Spinal cord (tissue), 10 donors: Measurements from ENCODE around the gene TTC39B. TPM values are rescaled to one million over a fixed set of nuclear protein-coding genes. Genes with fewer than 3 reads are reported as not detected.

Experiments used
- DNase-seq, 6 donors: peaks; one replicate each; pipeline versions ENCODE4 v3.0.0 to v3.0.0-alpha.2; 2013 to 2015; ENCODE audit warnings: low spot score in 6 of 6, low read depth in 4 of 6
- H3K27ac ChIP-seq: one replicate; pipeline ENCODE4 v1.5.1; 2013; ENCODE audit warnings: low read depth, low read length, control low read depth
- H3K27me3 ChIP-seq: one replicate; pipeline ENCODE4 v1.6.1; 2013; ENCODE audit warnings: low read length; ENCODE audit not compliant: control insufficient read depth, insufficient read depth
- H3K36me3 ChIP-seq: one replicate; pipeline ENCODE4 v1.6.1; 2013; ENCODE audit warnings: low read length; ENCODE audit not compliant: control insufficient read depth, insufficient read depth
- H3K4me1 ChIP-seq: one replicate; pipeline ENCODE4 v1.6.1; 2013; ENCODE audit warnings: low read length; ENCODE audit not compliant: control insufficient read depth, insufficient read depth
- H3K4me3 ChIP-seq: one replicate; pipeline ENCODE4 v1.5.1; 2013; ENCODE audit warnings: low read depth, low read length, control low read depth
- H3K9me3 ChIP-seq: one replicate; pipeline ENCODE4 v1.6.1; 2013; ENCODE audit warnings: low read length; ENCODE audit not compliant: control insufficient read depth, insufficient read depth
- WGBS: methylation state at CpG from one replicate; pipeline ENCODE4 v1.1.5; 2013; ENCODE audit warnings: missing lambda C conversion rate; ENCODE audit not compliant: insufficient coverage; 5-methylcytosine and 5-hydroxymethylcytosine counted together
- polyA plus RNA-seq, 2 donors: library from polyadenylated mRNA; unstranded; fragments of 120-200 nt; gene quantifications; one replicate each; pipeline ENCODE4 v1.2.1, GENCODE V29; 2013; ENCODE audit not compliant: insufficient read length in 2 of 2
- total RNA-seq, 2 donors: library from RNA; depleted of rRNA in 1 of 2; stranded (reverse); fragments of 120-200 nt in 1 of 2; fragments of >200 nt in 1 of 2; gene quantifications; one replicate each; pipeline versions ENCODE4 v1.2.3 to v1.2.4, GENCODE V29; 2013 to 2014
- donor health status: healthy.

The TTC39B gene
- total and polyA plus RNA-seq, 4 donors, result 5.3 to 25.2 (median 10.1) TPM

GRCh38 chr9:15276328-15276938 lies 30.6 kb downstream of the TTC39B start:
- H3K4me3 ChIP-seq, result no peak overlapping the region
- H3K27ac ChIP-seq, result no peak overlapping the region
- no peaks in the 10 kb centered on the region for H3K4me1 ChIP-seq
- no peaks in the 10 kb centered on the region for H3K36me3 ChIP-seq
- WGBS, result no CpG with 5 or more reads among the region's 4 CpGs
- no peak for DNase-seq
- H3K9me3 ChIP-seq, result no peaks in the 10 kb centered on the region
- H3K27me3 ChIP-seq, result no peaks in the 10 kb centered on the region

DNA sequence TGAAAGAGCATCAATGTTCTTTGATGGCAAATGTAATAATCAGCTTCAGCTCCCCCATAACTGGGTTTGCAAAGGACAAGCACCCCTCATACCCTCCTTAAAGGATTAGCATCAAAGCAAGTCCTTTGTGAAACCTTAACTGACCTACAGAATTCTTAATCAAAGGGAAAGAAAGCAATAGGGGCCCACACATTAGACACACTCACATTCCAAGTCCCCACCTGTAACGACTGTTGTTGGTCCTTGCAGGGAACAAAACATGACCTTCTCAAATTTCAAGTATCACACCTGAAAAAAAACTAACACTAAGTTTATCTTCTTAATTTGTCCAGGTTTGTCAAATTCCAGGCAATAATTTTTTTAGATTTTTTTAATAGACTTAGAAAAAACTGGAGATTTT lies 32.6 kb downstream of the TTC39B start:
- Histone ChIP-seq H3K27ac (no peak overlapping the region), H3K9me3 (no peaks in the 10 kb centered on the region), H3K27me3 (no peaks in the 10 kb centered on the region), H3K4me1 (no peaks in the 10 kb centered on the region), H3K4me3 (no peak overlapping the region), H3K36me3 (no peaks in the 10 kb centered on the region)
- DNase-seq, result no peak
- no CpG with 5 or more reads among the region's 1 CpG for WGBS

- no peaks in the 10 kb centered on the region for H3K4me1 ChIP-seq
- H3K36me3 ChIP-seq, result no peaks in the 10 kb centered on the region
- no peak for DNase-seq
- no peaks in the 10 kb centered on the region for H3K27me3 ChIP-seq
- no peak overlapping the region for H3K27ac ChIP-seq
- 92% methylated on average over 2 of the region's 3 CpGs for WGBS
- H3K9me3 ChIP-seq, result no peaks in the 10 kb centered on the region
- no peak overlapping the region for H3K4me3 ChIP-seq
Observed at GRCh38 chr9:15272377-15272928, 34.6 kb downstream of the TTC39B start.

DNA sequence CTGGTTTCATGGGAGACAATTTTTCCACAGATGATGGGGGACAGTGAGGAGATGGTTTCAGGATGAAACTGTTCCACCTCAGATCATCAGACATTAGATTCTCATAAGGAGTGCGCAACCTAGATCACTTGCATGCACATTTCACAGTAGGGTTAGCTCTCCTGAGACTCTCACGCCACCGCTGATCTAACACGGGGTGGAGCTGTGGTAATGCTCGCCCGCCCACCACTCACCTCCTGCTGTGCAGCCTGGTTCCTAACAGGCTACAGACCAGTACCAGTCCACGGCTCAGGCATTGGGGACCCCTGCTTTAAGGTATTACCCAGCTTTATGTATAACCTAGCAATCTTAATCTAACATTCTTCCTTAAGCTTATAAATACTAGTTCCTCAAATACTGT lies 35.6 kb downstream of the TTC39B start:
- DNase-seq, result no peak
- Histone ChIP-seq H3K27me3 (no peaks in the 10 kb centered on the region), H3K4me1 (no peaks in the 10 kb centered on the region), H3K36me3 (no peaks in the 10 kb centered on the region), H3K27ac (no peak overlapping the region), H3K4me3 (no peak overlapping the region), H3K9me3 (no peaks in the 10 kb centered on the region)
- WGBS, result 93% methylated on average over 7 of the region's 7 CpGs

DNA sequence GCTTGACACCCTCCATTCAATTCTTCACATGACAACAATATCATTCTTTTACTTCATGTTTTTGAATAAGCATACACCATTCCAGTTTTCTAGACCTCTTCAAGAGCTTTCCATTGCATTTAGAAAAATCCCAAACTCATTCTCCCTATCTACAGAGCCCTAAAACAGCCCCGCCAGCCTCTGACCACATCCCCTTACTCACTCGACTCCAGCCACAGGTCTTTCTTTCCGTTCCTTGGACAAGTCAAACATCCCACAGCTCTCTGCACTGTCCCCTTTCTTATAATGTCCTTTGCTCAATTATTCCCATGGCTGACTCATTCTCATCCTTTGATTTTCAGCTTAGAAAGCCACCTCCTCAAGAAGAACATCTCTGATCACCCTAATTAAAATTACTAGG lies 38.2 kb downstream of the TTC39B start:
- Histone ChIP-seq H3K27me3 (no peaks in the 10 kb centered on the region), H3K9me3 (no peaks in the 10 kb centered on the region), H3K4me3 (no peak overlapping the region), H3K4me1 (no peaks in the 10 kb centered on the region), H3K27ac (no peak overlapping the region), H3K36me3 (no peaks in the 10 kb centered on the region)
- WGBS, result 85% methylated on average over 3 of the region's 3 CpGs
- DNase-seq, result no peak

DNA sequence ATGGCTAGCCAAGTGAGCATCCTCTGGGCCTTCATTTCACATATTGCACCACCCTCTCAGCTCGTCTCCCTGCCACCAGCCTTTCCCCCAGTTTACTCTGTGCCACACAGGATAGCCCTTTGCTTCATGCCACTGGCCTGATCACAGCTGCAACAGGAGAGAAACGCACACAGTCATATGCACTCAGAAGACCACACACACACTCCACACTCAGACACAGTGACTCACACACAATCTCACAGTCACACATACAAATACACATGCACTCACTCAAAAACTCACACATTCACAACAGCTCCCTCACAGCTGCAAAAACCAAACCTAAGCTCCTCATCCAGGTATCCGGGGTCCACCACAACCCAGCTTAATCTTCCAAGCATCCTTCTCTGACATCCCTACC lies 38.7 kb downstream of the TTC39B start:
- Histone ChIP-seq H3K4me1 (no peaks in the 10 kb centered on the region), H3K36me3 (no peaks in the 10 kb centered on the region), H3K9me3 (no peaks in the 10 kb centered on the region), H3K4me3 (no peak overlapping the region), H3K27ac (no peak overlapping the region), H3K27me3 (no peaks in the 10 kb centered on the region)
- no peak for DNase-seq
- 91% methylated on average over 3 of the region's 3 CpGs for WGBS

- DNase-seq, result no peak
- Histone ChIP-seq H3K4me1 (no peaks in the 10 kb centered on the region), H3K36me3 (no peaks in the 10 kb centered on the region), H3K27ac (no peak overlapping the region), H3K9me3 (no peaks in the 10 kb centered on the region), H3K4me3 (no peak overlapping the region), H3K27me3 (no peaks in the 10 kb centered on the region)
- no CpG with 5 or more reads among the region's 1 CpG for WGBS
Observed at GRCh38 chr9:15264918-15265317, 42.1 kb downstream of the TTC39B start.

- DNase-seq, result no peak
- no peak overlapping the region for H3K4me3 ChIP-seq
- no peaks in the 10 kb centered on the region for H3K9me3 ChIP-seq
- H3K27ac ChIP-seq, result no peak overlapping the region
- no peaks in the 10 kb centered on the region for H3K27me3 ChIP-seq
- H3K4me1 ChIP-seq, result no peaks in the 10 kb centered on the region
- WGBS, result no CpG with 5 or more reads among the region's 1 CpG
- no peaks in the 10 kb centered on the region for H3K36me3 ChIP-seq
Observed at GRCh38 chr9:15262581-15262980, 44.4 kb downstream of the TTC39B start.

DNA sequence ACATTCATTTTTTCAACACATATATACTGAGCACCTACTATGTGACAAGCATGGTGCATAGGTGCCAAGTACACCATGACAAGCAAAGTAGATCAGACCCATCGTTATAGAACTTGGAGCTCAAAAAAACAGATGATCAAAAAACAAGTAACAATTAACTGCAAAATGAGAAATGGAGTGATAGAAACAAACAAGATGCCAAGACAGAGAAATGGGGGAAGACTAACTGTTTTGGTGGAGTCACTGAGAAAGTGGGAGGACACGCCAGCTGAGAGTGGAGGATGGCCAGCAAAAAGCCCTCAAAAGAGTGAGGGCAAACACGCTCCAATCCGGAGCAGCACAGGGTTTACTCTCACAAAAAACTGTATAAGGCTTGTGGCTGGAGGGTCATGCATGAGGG lies 50.6 kb downstream of the TTC39B start:
- Histone ChIP-seq H3K4me3 (no peak overlapping the region), H3K4me1 (no peaks in the 10 kb centered on the region), H3K9me3 (no peaks in the 10 kb centered on the region), H3K27me3 (no peaks in the 10 kb centered on the region), H3K27ac (no peak overlapping the region), H3K36me3 (no peaks in the 10 kb centered on the region)
- no peak for DNase-seq
- WGBS, result 100% methylated on average over 3 of the region's 4 CpGs

DNA sequence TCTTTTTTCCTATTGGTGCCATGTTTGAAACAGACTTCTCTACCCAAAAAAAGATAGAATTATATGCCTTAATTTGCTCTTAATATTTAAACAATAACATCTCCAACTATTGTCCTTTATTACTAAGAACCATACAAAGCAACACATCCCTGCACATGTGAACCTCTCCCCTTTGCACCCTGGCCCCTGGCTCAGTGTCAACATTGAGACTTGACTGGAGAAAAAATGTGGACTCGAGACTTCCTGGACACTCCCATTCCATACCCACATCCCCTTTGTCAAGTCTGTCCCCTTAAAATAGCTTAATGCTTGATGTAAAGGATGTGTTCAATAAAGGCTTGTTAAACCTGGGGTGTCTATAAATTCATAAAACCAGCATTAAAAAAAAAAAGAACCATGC lies 53.2 kb downstream of the TTC39B start:
- Histone ChIP-seq H3K27ac (no peak overlapping the region), H3K9me3 (no peaks in the 10 kb centered on the region), H3K36me3 (no peaks in the 10 kb centered on the region), H3K27me3 (no peaks in the 10 kb centered on the region), H3K4me3 (no peak overlapping the region), H3K4me1 (no peaks in the 10 kb centered on the region)
- no CpG with 5 or more reads among the region's 1 CpG for WGBS
- no peak for DNase-seq
